ENCODE data around the gene PTPRJ. TPM values are rescaled to one million over a fixed set of nuclear protein-coding genes. Genes with fewer than 3 reads are reported as not detected.

Gene PTPRJ
- total and polyA plus RNA-seq, 2 donors (not counting 3 experiments of a cell fraction or from before 2014, with no cell fraction given), result 3.1 to 7.7 TPM

DNA sequence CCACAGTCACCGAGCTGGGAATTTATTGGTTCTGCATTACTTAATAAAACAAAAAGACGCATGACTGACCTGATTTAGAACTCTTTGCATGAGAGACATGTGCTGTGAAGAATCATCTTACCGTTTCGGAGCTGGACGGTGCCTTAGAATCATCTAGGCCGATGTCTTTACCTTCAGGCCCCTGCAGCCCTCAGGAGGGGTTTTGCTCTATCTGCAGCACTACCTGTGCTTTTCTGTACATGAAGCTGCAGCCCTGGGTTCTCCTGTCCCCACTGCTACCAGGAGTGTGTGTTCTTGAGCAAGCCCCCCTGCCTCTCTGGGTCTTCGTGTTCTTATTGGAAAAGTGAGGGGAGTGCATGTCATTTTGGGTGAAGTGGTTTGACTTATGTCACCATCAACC lies 142.3 kb downstream of the PTPRJ start:
- Histone ChIP-seq H2AFZ (ENCODE audit: low read depth, low read length) (no peak overlapping the region), H3K4me3 (replicated peaks in 1 of 3; ENCODE audit: insufficient read depth in 1 of 3, low read depth in 1 of 3, low read length in 3 of 3) (no peak overlapping the region), H3K27me3 (ENCODE audit: control insufficient read depth in 2 of 2, insufficient read depth in 2 of 2, low read length in 2 of 2) (no peaks in the 10 kb centered on the region), H3K27ac (ENCODE audit: insufficient read depth, low read depth, low read length) (peak overlapping the region; percentile 15), H3K4me2 (ENCODE audit: insufficient read depth, low read length) (no peak overlapping the region), H3K36me3 (ENCODE audit: control insufficient read depth in 2 of 2, extremely low read depth in 1 of 2, insufficient read depth in 2 of 2, low read length in 2 of 2) (no peaks in the 10 kb centered on the region), H3K9me1 (replicated peaks; ENCODE audit: control insufficient read depth, extremely low read depth, insufficient read depth, low read length) (no peaks in the 10 kb centered on the region), H3K4me1 (ENCODE audit: control insufficient read depth, extremely low read depth, insufficient read depth, low read length) (peaks cover 11% of the 10 kb centered on the region), H4K20me1 (replicated peaks; ENCODE audit: control insufficient read depth, extremely low read depth, insufficient read depth, low read length) (no peaks in the 10 kb centered on the region), H3K79me2 (ENCODE audit: control insufficient read depth, insufficient read depth, low read length) (no peaks in the 10 kb centered on the region), H3K9ac (replicated peaks; ENCODE audit: extremely low read depth, insufficient read depth, low read length) (no peak overlapping the region), H3K9me3 (replicated peaks; ENCODE audit: control insufficient read depth, insufficient read depth, low read length) (no peaks in the 10 kb centered on the region)
- BruUV-seq (replicated peaks), result no TSS peak
- TF ChIP-seq GATA2 (IDR thresholded peaks at IDR 0.05; ENCODE audit: insufficient read depth, insufficient read length, low read depth, low read length), result no peak
- TF ChIP-seq EZH2 (IDR thresholded peaks at IDR 0.05; ENCODE audit: borderline replicate concordance, low read depth, low read length, severe bottlenecking), result no peak
- no peak for TF ChIP-seq FOS (IDR thresholded peaks at IDR 0.05; ENCODE audit: borderline replicate concordance, insufficient read depth, low read length)
- TF ChIP-seq, protein P1, sequence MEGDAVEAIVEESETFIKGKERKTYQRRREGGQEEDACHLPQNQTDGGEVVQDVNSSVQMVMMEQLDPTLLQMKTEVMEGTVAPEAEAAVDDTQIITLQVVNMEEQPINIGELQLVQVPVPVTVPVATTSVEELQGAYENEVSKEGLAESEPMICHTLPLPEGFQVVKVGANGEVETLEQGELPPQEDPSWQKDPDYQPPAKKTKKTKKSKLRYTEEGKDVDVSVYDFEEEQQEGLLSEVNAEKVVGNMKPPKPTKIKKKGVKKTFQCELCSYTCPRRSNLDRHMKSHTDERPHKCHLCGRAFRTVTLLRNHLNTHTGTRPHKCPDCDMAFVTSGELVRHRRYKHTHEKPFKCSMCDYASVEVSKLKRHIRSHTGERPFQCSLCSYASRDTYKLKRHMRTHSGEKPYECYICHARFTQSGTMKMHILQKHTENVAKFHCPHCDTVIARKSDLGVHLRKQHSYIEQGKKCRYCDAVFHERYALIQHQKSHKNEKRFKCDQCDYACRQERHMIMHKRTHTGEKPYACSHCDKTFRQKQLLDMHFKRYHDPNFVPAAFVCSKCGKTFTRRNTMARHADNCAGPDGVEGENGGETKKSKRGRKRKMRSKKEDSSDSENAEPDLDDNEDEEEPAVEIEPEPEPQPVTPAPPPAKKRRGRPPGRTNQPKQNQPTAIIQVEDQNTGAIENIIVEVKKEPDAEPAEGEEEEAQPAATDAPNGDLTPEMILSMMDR (IDR thresholded peaks at IDR 0.05; ENCODE audit: extremely low read depth in 1 of 2, insufficient read depth in 1 of 2, low read depth in 1 of 2, low read length in 2 of 2), result no peak
- TF ChIP-seq POLR2A (IDR thresholded peaks at IDR 0.05; ENCODE audit: low read depth, low read length), result no peak
- no peak for TF ChIP-seq MYC (IDR thresholded peaks at IDR 0.05; ENCODE audit: low read depth, low read length)
- no peak for TF ChIP-seq POLR2AphosphoS5 (IDR thresholded peaks at IDR 0.05; ENCODE audit: insufficient read depth, low read depth, low read length)
- TF ChIP-seq JUN (IDR thresholded peaks at IDR 0.05; ENCODE audit: borderline replicate concordance, insufficient read depth, insufficient read length, low read depth), result no peak
- TF ChIP-seq, protein P2, sequence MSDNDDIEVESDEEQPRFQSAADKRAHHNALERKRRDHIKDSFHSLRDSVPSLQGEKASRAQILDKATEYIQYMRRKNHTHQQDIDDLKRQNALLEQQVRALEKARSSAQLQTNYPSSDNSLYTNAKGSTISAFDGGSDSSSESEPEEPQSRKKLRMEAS (IDR thresholded peaks at IDR 0.05; ENCODE audit: insufficient read depth, insufficient read length), result no peak
- POLR2A ChIA-PET, result no interaction called here
- DNase-seq (ENCODE audit: low read depth, low spot score), result no peak
- intact Hi-C loops (cut with micrococcal nuclease) (no loop called here), dilution Hi-C loops (cut with MboI; ENCODE audit: extremely low pct_ligation_motif_present, low sequenced_read_pairs) (no loop called here)
- CTCF ChIA-PET, result no interaction called here
- no peak for FAIRE-seq

All from endothelial cell of umbilical vein (primary cell).